RKO (cell line): ENCODE data around the gene WFIKKN1.
A peak's percentile ranks its signal among the peaks of the same experiment; 100 is the strongest.

Experiments
- DNase-seq: peaks from one replicate; pipeline ENCODE4 v3.0.0-alpha.2; 2016; ENCODE audit warnings: low spot score

The WFIKKN1 gene

DNA sequence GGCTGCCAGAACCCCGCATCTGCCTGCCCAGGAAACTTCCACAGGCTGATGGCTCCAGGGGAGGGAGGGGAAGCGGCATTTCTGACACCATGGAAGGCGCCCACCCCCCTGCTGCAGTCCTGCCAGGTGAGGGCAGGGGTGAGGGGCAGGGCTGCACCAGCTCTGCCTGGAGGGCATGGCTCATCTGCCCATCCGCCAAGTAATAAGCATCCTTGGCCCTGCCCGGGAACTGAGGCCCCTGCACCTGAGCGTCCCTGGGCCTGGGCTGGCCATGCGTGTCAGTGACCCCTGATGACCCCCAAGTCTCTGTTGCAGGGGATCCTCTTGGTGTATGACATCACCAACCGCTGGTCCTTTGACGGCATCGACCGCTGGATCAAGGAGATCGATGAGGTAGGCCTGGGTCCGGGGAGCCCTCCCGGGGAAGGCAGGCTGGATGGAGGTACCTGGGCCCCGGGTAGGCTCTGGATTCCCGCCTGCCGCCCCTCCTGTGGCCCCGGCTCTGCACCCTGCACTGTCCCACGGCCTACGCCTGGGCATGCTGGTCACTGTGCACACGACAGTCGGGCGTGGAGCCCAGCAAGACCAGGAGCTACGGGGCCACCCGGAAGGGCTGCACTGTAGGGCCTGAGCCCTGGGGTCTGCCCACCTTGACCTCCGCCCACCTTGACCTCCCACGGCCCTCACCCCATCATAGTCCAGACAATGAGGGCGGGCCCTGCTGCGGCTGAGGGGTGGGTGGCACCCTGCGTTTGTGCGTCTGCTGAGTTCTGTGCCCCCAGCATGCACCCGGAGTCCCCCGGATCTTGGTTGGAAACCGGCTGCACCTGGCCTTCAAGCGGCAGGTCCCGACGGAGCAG lies 5.4 kb upstream of the WFIKKN1 start:
- no peak for DNase-seq

DNA sequence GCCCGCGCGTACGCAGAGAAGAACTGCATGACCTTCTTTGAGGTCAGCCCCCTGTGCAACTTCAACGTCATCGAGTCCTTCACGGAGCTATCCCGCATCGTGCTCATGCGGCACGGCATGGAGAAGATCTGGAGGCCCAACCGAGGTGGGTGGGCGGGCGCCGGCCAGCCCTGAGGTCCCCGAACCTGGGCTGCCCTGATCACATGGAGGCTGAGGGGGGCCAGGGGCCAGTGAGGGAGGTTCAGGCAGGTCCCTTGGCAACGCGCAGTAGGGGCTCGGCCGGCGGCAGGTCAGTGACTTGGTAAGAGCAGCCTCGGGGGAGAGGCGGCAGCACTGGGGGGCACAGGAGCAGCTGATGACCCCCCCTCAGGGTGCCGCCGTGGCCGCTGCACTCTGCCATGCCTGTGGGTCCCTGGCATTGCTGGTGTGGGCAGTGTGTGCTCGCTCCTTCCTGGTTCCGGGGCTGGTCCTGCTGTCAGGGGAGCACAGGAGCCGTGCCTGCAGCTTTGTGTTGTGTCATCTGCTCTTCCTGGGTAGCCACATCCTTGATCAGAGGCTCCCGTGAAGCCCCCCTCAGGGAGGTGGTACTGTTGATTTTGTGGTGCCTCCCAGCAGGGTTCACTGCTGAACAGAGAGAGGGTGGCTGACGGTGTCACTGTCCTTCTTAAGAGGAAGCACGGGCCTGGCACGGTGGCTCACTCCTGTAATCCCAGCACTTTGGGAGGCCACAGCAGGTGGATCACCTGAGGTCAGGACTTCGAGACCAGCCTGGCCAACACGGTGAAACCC lies 4.6 kb upstream of the WFIKKN1 start:
- no peak for DNase-seq

DNA sequence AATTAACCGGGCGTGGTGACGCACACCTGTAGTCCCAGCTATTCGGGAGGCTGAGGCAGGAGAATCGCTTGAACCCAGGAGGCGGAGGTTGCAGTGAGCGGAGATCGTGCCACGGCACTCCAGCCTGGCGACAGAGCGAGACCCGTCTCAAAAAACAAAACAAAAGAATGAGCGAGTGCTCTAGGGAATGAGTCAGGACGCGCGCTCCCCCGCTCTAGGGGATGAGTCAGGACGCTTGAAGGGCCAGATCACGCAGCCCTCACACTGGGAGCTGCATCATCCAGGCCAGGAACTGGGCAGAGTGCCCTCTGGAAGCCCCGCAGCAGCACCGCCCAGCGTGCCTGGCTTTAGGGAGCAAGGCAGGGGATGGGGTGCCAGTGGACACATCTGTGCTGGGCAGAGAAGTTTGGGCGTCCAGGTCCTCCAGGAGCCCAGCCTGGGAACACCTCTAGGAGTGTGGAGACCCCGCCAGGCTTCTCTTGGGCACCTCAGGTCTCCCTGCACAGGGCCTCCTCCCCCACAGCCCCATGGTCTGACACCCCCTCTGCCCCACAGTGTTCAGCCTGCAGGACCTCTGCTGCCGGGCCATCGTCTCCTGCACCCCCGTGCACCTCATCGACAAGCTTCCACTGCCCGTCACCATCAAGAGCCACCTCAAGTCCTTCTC lies 3.9 kb upstream of the WFIKKN1 start:
- DNase-seq = peak; percentile 97

DNA sequence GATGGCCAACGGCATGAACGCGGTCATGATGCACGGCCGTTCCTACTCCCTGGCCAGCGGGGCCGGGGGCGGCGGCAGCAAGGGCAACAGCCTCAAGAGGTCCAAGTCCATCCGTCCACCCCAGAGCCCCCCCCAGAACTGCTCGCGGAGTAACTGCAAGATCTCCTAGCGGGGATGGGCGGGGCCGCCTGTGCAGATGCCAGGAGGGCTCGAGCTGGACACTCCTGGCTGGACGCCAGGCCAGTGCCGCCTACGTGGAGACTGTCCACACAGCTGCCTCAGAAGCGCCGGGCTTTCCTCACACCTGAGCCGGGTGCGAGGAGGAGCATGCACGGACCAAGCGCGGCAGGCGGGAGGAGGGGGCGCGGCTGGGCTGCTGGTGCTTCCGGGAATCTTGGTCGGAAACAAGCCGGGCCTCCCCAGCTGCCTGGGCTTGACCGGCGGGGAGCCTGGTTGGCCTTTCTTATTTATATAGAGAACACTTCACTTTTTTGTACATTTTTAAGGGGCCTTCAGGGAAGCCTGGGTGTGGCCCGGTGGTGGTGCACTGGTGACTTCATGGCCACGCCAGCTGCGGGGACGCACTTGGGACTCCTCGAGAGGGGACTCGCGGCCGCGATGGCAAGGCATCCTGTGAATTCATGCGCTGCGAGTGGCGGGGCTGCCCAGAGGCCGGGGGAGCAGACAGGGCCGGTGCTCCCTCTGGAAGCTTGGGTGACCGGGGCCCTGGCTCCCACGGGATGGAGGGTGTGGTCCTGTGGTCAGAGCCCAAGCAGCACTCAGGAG lies 3.1 kb upstream of the WFIKKN1 start:
- DNase-seq = no peak

DNA sequence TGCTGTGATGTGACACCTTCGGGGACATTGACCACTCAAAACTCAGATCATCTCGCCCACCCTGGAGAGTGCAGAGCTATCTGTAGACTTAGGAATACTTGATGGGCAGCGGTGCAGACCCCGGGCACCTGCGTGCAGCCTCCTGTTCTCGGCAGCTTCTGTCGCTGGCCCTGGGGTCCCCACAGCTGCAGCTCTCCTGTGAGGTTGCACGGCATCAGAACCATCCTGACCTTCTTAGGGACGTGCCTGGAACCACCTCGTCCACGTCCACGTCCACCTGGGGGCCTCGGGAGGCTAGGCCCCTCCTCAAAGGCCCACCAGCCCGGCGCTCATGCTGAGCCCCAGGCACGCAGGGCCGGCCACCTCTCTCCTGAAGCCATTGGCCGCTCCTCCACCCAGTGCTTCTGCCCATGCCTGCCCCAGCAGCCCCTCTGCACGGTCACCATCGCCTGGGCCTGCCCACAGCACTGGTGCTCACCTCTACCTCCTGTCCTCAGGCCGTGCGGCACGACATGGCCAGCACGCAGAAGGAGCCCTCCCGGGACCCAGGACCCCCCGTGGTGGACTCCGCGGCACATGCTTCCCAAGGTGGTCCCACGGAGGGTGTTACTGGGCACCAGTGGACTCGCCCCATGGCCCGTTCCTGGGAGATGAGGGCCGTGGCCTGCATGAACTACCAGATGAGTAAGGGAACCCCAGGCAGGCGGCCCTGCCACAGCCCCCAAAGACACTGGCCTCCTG lies 2.3 kb upstream of the WFIKKN1 start:
- DNase-seq = no peak

DNA sequence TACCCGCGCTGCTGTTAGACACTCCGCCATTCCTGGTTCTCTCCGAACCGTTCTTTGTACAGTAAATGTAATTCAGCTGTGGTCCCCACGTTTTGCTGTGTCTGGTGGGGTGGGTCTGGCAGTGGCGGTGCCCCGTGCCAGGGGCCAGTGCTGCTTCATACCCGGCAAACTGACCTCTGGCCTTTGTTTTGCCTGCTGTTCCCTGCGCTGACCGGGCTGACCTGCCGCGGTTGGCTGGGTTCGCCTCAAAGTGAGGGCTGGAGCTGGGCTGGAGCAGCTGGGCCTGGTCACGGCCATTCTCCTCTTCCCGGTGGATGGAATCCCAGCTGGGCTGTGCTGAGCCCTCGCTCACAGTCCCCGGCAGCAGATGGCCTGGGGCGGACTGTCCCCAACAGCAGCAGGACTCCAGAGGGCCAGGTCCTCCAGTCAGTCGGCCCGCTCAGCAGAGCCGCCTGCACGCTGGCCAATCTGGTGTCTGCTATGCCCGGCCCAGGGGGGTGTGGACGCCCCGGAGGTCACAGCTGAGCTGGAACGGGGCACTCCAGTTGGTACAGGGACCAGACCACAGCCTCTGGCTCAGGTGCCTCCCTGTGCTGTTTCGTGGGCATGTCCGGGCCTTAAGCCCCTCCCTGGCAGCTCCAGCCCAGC lies 1.5 kb upstream of the WFIKKN1 start:
- DNase-seq = no peak

DNA sequence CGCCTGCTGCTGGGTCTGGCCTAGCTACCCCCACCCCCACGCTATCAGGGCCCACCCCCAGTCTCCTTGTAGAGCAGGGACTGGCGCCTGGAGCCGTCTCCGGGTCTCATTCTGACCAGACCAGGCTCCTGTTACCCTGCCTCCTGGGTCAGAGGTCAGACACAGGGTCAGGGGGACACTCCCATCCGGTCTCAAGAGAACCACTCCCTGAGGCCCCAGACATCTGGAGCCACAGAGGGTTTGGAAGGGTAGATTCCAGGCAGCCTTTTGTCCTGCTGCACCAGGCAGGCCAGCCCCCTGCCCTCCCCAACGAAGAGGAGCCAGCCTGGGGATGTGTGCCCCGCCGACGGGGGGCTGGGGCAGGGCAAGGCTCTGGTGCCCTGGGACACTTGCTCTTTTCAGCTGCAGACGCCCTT lies 944 bp upstream of the WFIKKN1 start:
- no peak for DNase-seq

DNA sequence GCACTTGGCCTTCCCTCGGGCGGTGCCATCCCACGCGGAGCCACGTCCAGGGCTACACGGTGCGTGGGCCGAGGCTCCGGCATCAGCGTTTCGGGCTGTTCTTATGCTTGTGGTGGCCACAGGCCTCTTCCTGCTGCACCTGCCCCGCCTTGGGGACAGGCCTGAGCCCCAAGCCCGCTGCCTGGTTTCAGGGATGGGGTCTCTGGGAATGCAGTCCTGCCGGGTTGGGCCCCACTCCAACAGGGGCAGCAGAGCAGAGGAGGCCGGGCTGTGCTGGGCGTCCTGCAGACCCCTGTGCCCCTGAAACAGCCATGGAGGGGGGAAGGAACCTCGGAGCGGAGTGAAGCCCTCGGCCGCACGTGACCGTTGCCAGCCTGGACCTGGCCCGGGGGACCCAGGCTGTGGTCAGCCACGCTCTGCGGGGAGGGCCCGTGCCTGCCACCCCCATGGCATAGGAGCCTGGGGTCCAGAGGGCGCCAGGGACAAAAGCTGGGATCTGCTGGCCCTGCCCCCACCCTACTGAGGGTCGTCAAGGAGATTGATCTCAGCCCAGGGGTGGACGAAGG lies 453 bp upstream of the WFIKKN1 start:
- no peak for DNase-seq

DNA sequence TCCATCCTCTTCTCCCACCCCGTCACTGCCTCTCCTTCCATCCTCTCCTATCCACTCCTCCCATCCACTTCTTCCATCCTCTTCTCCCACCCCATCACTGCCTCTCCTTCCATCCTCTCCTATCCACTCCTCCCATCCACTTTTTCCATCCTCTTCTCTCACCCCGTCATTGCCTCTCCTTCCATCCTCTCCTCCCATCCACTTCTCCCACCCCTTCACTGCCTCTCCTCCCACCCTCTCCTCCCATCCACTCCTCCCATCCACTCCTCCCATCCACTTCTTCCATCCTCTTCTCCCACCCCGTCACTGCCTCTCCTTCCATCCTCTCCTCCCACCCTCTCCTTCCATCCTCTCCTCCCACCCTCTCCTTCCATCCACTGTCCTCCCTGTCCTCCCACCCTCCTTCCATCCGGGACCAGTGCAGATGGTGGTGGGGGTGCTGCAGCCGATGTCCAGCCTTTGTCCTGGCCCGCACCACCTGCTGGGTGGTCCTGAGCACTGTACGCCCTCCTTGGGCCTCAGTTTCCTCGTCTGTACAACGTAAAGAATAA lies 1.1 kb downstream of the WFIKKN1 start:
- no peak for DNase-seq

DNA sequence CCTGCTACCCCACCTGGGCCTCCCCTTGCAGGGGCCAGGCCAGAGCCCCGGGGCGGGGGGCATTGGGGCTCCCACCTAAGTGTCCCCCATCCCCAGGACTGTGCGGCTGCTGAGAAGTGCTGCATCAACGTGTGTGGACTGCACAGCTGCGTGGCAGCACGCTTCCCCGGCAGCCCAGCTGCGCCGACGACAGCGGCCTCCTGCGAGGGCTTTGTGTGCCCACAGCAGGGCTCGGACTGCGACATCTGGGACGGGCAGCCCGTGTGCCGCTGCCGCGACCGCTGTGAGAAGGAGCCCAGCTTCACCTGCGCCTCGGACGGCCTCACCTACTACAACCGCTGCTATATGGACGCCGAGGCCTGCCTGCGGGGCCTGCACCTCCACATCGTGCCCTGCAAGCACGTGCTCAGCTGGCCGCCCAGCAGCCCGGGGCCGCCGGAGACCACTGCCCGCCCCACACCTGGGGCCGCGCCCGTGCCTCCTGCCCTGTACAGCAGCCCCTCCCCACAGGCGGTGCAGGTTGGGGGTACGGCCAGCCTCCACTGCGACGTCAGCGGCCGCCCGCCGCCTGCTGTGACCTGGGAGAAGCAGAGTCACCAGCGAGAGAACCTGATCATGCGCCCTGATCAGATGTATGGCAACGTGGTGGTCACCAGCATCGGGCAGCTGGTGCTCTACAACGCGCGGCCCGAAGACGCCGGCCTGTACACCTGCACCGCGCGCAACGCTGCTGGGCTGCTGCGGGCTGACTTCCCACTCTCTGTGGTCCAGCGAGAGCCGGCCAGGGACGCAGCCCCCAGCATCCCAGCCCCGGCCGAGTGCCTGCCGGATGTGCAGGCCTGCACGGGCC lies 1.9 kb downstream of the WFIKKN1 start:
- DNase-seq = no peak

DNA sequence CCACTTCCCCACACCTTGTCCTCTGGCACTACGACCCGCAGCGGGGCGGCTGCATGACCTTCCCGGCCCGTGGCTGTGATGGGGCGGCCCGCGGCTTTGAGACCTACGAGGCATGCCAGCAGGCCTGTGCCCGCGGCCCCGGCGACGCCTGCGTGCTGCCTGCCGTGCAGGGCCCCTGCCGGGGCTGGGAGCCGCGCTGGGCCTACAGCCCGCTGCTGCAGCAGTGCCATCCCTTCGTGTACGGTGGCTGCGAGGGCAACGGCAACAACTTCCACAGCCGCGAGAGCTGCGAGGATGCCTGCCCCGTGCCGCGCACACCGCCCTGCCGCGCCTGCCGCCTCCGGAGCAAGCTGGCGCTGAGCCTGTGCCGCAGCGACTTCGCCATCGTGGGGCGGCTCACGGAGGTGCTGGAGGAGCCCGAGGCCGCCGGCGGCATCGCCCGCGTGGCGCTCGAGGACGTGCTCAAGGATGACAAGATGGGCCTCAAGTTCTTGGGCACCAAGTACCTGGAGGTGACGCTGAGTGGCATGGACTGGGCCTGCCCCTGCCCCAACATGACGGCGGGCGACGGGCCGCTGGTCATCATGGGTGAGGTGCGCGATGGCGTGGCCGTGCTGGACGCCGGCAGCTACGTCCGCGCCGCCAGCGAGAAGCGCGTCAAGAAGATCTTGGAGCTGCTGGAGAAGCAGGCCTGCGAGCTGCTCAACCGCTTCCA lies 2.7 kb downstream of the WFIKKN1 start:
- no peak for DNase-seq

DNA sequence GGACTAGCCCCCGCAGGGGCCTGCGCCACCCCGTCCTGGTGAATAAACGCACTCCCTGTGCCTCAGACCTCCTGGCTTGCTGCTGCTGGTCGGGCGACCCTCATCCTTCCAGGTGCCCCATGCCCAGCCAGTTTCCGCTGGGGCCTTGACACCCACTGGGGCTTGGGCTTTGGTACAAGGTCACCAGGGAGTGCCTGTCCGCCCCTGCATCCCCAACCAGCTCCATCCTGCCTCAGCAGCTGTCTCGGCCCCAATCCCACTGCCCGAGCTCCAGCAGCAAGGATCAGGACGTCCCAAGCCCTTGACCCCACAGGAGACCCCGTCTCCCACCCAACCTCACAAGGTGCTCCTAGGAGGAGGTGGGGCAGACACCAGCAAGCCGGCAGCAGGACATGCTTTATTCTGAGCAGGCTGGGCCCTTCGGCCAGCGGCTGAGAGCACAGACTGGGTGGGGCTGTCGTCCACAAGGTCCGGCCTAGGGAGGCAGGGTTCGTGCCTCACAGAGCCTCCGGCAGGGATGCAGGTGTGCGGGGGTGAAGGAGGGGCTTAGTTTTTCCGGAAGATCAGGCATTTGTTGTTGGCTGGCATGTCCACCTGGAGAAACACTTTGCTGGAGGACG lies 3.4 kb downstream of the WFIKKN1 start:
- DNase-seq = no peak

DNA sequence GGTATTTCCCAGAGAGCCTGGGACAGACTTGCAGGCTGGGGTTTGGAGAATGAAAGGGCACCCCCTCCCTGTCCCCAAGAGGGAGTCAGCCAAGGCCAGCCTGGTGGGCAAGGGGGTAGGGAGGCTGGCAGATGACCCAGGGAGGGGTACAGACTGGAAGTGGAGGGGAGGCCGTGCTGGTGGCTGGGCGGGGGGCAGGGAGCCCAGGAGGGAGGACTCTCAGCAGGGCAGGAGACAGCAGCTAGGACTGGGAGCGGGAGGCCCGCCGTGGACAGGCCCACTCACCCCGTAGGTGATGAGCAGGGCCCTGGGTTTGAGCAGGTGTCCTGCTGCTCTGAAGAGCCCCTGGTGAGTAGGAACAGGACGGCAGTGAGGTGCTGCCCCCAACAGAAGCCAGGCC lies 4.2 kb downstream of the WFIKKN1 start:
- DNase-seq = no peak

DNA sequence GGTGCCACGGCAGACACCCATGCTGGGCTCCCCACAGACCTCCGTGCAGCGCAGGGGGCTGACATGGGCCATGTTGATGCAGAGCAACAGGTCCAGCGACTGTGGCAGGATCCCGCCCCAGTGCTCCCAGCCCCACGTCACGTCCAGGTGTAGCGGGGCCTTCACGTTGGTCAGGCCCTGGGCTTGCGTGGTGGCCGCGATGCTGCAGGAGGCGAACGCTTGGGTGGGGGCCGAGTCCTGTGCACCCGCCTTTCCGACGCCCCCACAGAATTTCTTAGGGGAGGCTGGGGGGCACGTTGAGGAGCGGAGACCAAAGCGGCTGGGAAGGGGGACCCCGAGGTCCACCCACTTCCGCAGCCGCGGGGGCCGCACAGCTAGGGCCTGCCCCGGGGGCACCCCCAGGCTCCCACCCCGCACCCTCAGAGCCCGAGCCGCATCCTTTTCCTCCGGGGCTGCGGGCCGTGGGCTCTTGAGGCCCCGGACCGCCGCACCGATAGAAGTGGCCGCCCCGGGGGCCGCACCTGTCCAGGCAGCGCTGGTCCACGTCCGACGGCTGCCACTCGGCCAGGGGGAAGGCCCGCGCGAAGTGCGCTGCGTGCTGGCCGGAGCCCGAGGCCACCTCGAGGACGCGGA lies 4.9 kb downstream of the WFIKKN1 start:
- no peak for DNase-seq

DNA sequence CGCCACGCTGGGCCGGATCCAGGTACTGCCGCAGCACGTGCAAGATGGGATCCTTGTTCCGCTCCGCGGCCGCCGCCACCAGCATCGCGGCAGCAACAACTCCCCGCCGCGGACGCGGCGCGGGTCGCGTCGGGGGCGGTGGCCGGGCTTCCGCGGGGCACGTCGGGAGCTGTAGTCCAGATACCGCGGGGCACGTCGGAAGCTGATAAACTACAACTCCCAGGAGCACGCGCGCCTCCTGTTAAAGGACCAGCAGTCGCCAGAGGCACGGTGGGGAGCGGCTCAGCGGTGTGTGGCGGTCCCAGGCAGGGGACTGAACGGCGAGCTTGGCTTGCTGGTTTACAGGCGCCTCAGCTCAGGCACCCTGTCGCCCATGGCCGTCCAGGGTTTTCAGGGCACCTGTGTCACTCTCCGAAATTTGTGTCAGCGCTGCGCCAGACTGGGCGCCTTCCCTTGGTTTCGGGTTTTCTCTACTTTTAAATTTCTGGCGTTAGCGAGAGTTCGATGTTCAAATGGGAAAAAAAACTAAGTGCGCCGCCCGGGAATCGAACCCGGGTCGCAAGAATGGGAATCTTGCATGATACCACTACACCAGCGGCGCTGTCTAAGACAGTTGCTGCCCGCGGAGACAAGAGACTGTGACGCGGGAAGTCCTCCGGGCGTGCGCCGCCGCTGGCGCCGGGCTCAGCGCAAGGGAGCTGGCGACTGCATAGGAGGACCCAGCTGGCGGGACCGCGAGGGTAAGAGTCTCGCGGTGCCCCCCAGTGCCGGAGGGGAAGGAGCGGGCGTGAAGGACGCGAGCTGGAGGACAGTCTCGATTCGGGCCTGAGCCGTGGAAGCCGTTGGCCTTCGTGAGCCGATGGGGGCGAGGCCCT lies 5.7 kb downstream of the WFIKKN1 start, which contains the start of gene METTL26:
Gene METTL26, minus strand, starts transcription at position 100 of the 875 bp plus-strand sequence. Its CDS starts 15 bp downstream, at position 85.
- DNase-seq = peak; percentile 95
